ENCODE data around the gene HEATR1. TPM values are rescaled to one million over a fixed set of nuclear protein-coding genes. Genes with fewer than 3 reads are reported as not detected.
"Not testable (repeated sequence)": the region's sequence is repeated elsewhere in the genome, so short reads cannot be mapped to it uniquely, and the experiment has no call there.

Gene HEATR1
- 39.3 and 44.3 TPM in 2 replicates for total RNA-seq

GRCh38 chr1:236603991-236604904 is at the start of gene HEATR1:
TSS of gene HEATR1 (minus strand) at chr1:236604516. CDS start at chr1:236604095, 421 bp downstream.
- peak; percentile 98 for DNase-seq

- no peak for DNase-seq
Observed at GRCh38 chr1:236645016-236645680, 40.8 kb upstream of the HEATR1 start.

- DNase-seq = no peak
Observed at GRCh38 chr1:236642763-236643162, 38.4 kb upstream of the HEATR1 start.

- no peak for DNase-seq
Observed at GRCh38 chr1:236639686-236640085, 35.4 kb upstream of the HEATR1 start.

- DNase-seq = no peak
Observed at GRCh38 chr1:236638945-236639344, 34.6 kb upstream of the HEATR1 start.

- no peak for DNase-seq
Observed at GRCh38 chr1:236636017-236636416, 31.7 kb upstream of the HEATR1 start.

GRCh38 chr1:236627727-236628408 is 23.6 kb upstream of the HEATR1 start:
- no peak for DNase-seq

- DNase-seq = peak; percentile 8
Observed at GRCh38 chr1:236623371-236624166, 19.3 kb upstream of the HEATR1 start.

GRCh38 chr1:236622407-236622806 is 18.1 kb upstream of the HEATR1 start:
- no peak for DNase-seq

GRCh38 chr1:236619398-236619797 is 15.1 kb upstream of the HEATR1 start:
- no peak for DNase-seq

- DNase-seq = no peak
Observed at GRCh38 chr1:236618507-236618906, 14.2 kb upstream of the HEATR1 start.

- DNase-seq = no peak
Observed at GRCh38 chr1:236615399-236616148, 11.3 kb upstream of the HEATR1 start.

- no peak for DNase-seq
Observed at GRCh38 chr1:236612349-236612748, 8.0 kb upstream of the HEATR1 start.

- peak; percentile 72 for DNase-seq
Observed at GRCh38 chr1:236608930-236609726, 4.8 kb upstream of the HEATR1 start.

- not testable (repeated sequence) for DNase-seq
Observed at GRCh38 chr1:236607597-236607996, 3.3 kb upstream of the HEATR1 start.

GRCh38 chr1:236604905-236605806 is 840 bp upstream of the HEATR1 start:
- no peak for DNase-seq

- DNase-seq = no peak
Observed at GRCh38 chr1:236602171-236602570, 2.1 kb downstream of the HEATR1 start.

GRCh38 chr1:236590553-236591150 is 13.7 kb downstream of the HEATR1 start:
- no peak for DNase-seq

- no peak for DNase-seq
Observed at GRCh38 chr1:236589531-236589930, 14.8 kb downstream of the HEATR1 start.
